Measurements from ENCODE around the gene SIN3B. TPM values are rescaled to one million over a fixed set of nuclear protein-coding genes. Genes with fewer than 3 reads are reported as not detected.

The SIN3B gene
- total and polyA plus RNA-seq, 7 experiments from 2014 or later: 4.0 to 105 (median 83.1) TPM

- H3K9me3 ChIP-seq (ENCODE audit: control insufficient read depth in 2 of 3, low read length in 3 of 3): peaks cover 0 to 6% (median 0%) of the 10 kb centered on the region in 3 experiments
- H3K27ac ChIP-seq (ENCODE audit: low read depth, low read length): no peak overlapping the region
- H3K36me3 Mint-ChIP-seq: peaks cover 6 to 21% (median 12%) of the 10 kb centered on the region in 5 donors
- ChIA-PET CTCF (no interaction called here), POLR2A (no interaction called here)
- no peak overlapping the region for H3K4me3 ChIP-seq (ENCODE audit: low read length)
- no peaks in the 10 kb centered on the region for H3K36me3 ChIP-seq (ENCODE audit: control insufficient read depth in 2 of 3, insufficient read depth in 3 of 3, low read length in 3 of 3)
- no peak overlapping the region for H3K4me3 Mint-ChIP-seq
- peaks cover 0 to 5% (median 0%) of the 10 kb centered on the region in 7 donors for H3K4me1 Mint-ChIP-seq
- no peaks in the 10 kb centered on the region for H3K4me1 ChIP-seq (ENCODE audit: control insufficient read depth in 2 of 2, insufficient read depth in 2 of 2, low read length in 2 of 2)
- H3K27me3 Mint-ChIP-seq: peaks cover 1 to 37% (median 16%) of the 10 kb centered on the region in 5 donors
- H3K27me3 ChIP-seq (ENCODE audit: control insufficient read depth in 2 of 2, insufficient read depth in 2 of 2, low read length in 2 of 2): no peaks in the 10 kb centered on the region
- DNase-seq: no peak
- H3K27ac Mint-ChIP-seq: no peak overlapping the region
- peaks cover 3 to 45% (median 26%) of the 10 kb centered on the region in 11 donors for H3K9me3 Mint-ChIP-seq
- no peak for ATAC-seq
- intact Hi-C loops (cut with micrococcal nuclease): no loop called here
These were observed 99.2 kb downstream of the SIN3B start for GRCh38 chr19:16928351-16928750.

GRCh38 chr19:16928916-16929315 is 99.7 kb downstream of the SIN3B start:
- H3K9me3 ChIP-seq (ENCODE audit: control insufficient read depth in 2 of 3, low read length in 3 of 3): peaks cover 0 to 11% (median 2%) of the 10 kb centered on the region in 3 experiments
- no peaks in the 10 kb centered on the region for H3K36me3 ChIP-seq (ENCODE audit: control insufficient read depth in 2 of 3, insufficient read depth in 3 of 3, low read length in 3 of 3)
- Mint-ChIP-seq H3K9me3 (peaks cover 5 to 51% (median 32%) of the 10 kb centered on the region in 11 donors), H3K27me3 (peaks cover 1 to 37% (median 16%) of the 10 kb centered on the region in 5 donors), H3K36me3 (peaks cover 6 to 25% (median 17%) of the 10 kb centered on the region in 5 donors), H3K27ac (no peak overlapping the region), H3K4me1 (peaks cover 0 to 5% (median 0%) of the 10 kb centered on the region in 7 donors), H3K4me3 (no peak overlapping the region)
- POLR2A ChIA-PET: no interaction called here
- intact Hi-C loops (cut with micrococcal nuclease): no loop called here
- H3K27ac ChIP-seq (ENCODE audit: low read depth, low read length): no peak overlapping the region
- H3K27me3 ChIP-seq (ENCODE audit: control insufficient read depth in 2 of 2, insufficient read depth in 2 of 2, low read length in 2 of 2): no peaks in the 10 kb centered on the region
- ATAC-seq (no peak), DNase-seq (no peak)
- CTCF ChIA-PET: interaction anchor here (0.6 kb wide), 1 partner anchor 62 kb away, joined by 4 read pairs; no protein-coding TSS in a partner anchor
- H3K4me1 ChIP-seq (ENCODE audit: control insufficient read depth in 2 of 2, insufficient read depth in 2 of 2, low read length in 2 of 2): no peaks in the 10 kb centered on the region
- H3K4me3 ChIP-seq (ENCODE audit: low read length): no peak overlapping the region

Other genes with a start within 250 kb of the SIN3B start
- gene MED26, start 201.2 kb upstream of the SIN3B start, total RNA-seq: 10 to 100 TPM; 14.2 to 34.3 (median 17.4) TPM
- gene MED26, start 201.2 kb upstream of the SIN3B start, polyA plus RNA-seq: 1 to 10 TPM; 3.3 to 5.3 TPM
- 100 to 1,000 TPM in 2 of 5 experiments, 10 to 100 TPM in 3; 56.9 to 108 (median 78.5) TPM for gene SMIM7, start 169.3 kb upstream of the SIN3B start, total RNA-seq
- gene SMIM7, start 169.3 kb upstream of the SIN3B start, polyA plus RNA-seq: 10 to 100 TPM; 65.1 to 81.9 TPM
- gene TMEM38A, start 168.3 kb upstream of the SIN3B start, total RNA-seq: 1 to 10 TPM in 1 of 5 experiments, under 1 TPM in 4; 0.53 to 1.4 (median 0.76) TPM
- under 1 TPM; 0.27 to 0.36 TPM for gene TMEM38A, start 168.3 kb upstream of the SIN3B start, polyA plus RNA-seq
- gene NWD1, start 109.6 kb upstream of the SIN3B start, total RNA-seq: not detected
- gene NWD1, start 109.6 kb upstream of the SIN3B start, polyA plus RNA-seq: not detected
- gene F2RL3, start 59.6 kb downstream of the SIN3B start, total RNA-seq: under 1 TPM in 2 of 5 experiments, not detected in 3; 0.16 to 0.19 TPM
- not detected for gene F2RL3, start 59.6 kb downstream of the SIN3B start, polyA plus RNA-seq
- 1 to 10 TPM in 4 of 5 experiments, under 1 TPM in 1; 0.44 to 6.6 (median 3.2) TPM for gene CPAMD8, start 197.4 kb downstream of the SIN3B start, total RNA-seq
- under 1 TPM; 0.18 to 0.66 TPM for gene CPAMD8, start 197.4 kb downstream of the SIN3B start, polyA plus RNA-seq
- 10 to 100 TPM; 16.7 to 31.5 (median 19.3) TPM for gene HAUS8, start 246.1 kb downstream of the SIN3B start, total RNA-seq
- 10 to 100 TPM in 1 of 2 donors, 1 to 10 TPM in 1; 9.4 to 11.5 TPM for gene HAUS8, start 246.1 kb downstream of the SIN3B start, polyA plus RNA-seq
- 100 to 1,000 TPM; 154 to 297 (median 205) TPM for gene MYO9B, start 246.4 kb downstream of the SIN3B start, total RNA-seq
- gene MYO9B, start 246.4 kb downstream of the SIN3B start, polyA plus RNA-seq: 10 to 100 TPM in 1 of 2 donors, 1 to 10 TPM in 1; 5.6 to 26.2 TPM

Measured in naive thymus-derived CD4-positive, alpha-beta T cell (primary cell).